HG03045 (cell line): ENCODE data around the gene NFX1.

Source experiments
- ATAC-seq: cut with Tn5 transposase; IDR thresholded peaks from one replicate; pipeline ENCODE4 v1.9.1; 2021; ENCODE audit warnings: mild to moderate bottlenecking, moderate library complexity; ENCODE audit not compliant: unreplicated experiment

NFX1 gene

DNA sequence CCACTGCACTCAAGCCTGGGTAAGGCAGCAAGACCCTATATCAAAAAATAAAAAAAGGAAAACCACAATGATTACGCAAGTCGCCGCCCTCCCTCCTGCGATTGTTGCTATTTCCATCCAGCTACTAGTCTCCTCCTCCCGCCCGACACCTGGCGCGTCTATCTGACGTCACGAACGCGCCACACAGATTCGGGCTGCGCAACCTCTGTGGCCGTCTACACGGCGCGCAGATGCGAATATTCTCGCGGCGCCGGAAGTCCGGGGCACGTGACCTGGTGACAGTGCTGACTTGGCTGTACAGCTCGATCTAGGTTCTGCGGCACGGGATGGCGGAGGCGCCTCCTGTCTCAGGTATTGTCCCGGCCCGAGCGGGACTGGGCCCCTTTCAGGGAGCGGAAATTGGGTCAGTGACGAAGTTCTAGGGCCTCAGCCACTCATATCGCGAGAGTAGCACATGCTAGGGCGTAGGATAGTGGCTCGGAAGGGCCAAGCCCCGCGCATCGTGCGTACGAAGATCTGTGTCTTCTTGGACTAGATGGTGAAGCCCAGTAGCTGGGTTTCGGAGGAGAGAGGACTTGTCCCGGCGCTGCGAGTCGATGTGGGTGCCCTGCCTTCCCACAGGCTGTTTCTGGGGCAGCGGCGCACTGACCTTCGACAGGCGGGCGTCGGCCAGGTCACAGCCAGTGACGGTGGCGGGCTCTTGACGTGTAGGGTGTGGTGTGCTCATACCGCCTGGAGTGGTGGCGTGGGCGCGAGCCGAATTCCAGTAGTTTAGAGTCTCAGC, at the start of gene NFX1:
Gene NFX1 (plus strand): TSS at position 270 of the 784 bp plus-strand sequence. CDS start 57 bp downstream, at position 327.
- peak; percentile 88 for ATAC-seq

DNA sequence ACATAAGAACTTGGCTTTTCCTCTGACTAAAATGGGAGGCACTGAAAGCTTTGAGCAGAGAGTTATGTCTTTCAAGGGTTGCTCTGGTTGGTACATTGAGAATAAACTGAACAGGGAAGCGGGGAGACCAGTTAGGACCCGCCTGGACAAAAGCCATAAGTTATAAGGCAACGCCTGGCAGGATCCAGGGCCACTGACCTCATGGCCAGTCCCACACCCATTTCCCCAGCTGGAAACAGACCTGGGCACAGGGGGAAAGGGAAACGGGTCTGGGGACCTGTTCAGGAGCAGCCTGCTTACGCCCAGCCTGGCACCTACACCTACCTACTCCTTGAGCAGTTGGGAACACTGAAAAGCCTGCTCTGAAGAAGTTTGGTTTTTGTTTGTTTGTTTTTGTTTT, 49.0 kb upstream of the NFX1 start:
- ATAC-seq = no peak

DNA sequence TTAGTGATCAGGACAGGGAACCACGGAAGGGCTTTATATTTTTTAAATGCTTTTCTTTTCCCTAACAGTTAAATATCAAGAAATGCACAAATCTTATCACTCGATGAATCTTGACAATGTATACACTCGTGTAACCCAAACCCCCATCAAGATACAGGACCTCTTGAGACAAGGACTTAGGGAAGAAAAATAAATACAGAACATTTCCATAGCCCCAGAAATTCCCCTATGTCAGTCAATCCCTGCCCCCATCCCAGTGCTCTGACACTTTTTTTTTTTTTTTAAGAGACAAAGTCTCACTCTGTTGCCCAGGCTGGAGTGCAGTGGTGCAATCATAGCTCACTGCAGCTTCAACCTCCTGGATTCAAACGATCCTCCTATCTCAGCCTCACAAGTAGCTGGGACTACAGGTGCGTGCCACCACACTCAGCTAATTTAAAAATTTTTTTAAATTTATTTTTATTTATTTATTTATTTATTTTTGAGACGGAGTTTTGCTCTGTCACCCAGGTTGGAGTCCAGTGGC, 47.6 kb upstream of the NFX1 start:
- no peak for ATAC-seq

DNA sequence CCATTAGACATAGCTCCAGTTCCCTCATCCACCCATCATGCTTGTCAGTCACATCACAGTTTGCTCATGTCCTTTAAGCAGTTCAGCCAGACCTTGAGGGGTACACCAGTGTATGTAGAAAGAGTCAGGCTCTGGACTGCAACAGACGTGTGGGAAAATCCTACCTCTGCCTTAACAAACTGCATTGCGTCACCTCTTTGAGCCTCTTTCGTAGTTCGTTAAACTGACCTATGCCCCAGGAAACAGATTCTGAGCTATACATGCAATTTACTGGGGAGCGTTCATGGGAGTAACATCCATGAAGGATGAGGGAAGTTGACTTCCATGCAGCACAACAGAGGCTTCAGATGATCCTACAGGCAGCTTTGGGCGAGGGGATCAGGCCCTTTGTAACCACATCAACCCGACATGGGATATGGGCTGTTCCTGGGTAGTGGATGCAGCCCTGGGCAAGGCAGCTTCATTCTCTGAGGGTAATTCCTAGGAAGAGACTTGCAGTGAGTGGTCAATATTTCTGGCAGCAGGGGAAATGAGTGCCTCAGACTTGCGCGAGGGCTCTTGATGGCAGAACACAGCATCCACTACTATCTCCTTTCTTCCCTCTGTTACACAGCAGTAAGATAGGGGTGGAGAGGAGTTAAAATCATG, 46.1 kb upstream of the NFX1 start:
- no peak for ATAC-seq

DNA sequence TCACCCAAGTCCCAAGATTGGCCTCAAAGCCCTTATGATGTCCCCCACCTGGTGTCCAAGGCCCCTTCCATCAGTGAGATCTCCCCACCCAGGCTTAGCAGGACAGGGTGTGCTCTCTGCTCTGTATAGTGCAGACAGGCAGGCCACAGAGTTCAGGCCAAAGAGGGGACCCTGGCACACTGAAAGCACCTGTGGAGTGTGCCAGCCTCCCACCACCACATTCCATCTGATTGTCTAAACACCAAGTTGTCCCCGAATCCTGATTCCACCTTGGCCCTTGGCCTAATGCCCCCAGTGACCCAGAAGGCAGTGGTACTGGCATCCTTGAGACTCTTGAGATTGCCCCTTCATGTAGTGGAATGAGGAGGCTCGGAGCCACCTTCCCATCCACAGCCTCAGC, 45.0 kb upstream of the NFX1 start:
- no peak for ATAC-seq

DNA sequence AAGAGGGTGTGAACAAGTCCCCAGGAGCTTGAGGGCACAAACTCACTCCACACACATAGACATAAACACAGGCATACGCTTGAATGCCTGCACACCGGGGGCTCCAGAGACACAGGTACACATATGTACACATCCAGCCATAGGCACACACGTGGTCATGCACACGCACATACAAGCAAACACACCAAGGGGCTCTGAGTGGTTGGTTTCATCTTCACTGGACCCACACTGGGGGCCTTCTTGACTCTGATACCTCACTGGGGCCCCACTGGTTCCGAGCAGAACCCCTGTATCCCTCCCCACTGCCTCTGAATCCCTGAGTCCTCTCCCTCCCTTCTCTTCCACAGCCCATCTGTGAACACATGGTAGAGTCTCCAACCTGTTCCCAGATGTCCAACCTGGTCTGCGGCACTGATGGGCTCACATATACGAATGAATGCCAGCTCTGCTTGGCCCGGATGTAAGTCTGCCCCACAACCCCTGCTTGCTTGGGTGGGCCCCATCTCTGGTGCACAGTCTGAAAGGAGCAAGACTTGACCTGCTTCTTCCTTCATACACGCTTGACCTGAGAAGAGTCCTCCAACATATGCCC, 44.0 kb upstream of the NFX1 start:
- no peak for ATAC-seq

DNA sequence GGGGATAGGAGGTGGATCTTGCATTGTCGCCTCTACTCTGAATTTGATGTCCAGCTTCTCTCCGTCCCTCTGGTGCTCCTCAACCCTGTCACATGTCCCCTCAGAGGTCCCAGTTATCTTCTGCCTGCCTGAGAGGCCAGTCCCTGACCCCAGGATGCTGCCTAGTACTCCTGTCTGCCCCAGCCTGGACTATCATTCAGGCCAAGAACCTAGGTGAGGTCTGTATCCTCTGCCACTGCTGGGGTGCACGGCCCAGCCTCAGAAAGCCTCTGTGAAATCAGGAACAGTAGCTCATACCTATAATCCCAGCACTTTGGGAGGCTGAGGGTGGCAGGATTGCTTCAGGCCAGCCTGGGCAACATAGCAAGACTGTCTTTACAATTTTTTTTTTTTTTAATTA, 41.7 kb upstream of the NFX1 start:
- ATAC-seq = no peak

DNA sequence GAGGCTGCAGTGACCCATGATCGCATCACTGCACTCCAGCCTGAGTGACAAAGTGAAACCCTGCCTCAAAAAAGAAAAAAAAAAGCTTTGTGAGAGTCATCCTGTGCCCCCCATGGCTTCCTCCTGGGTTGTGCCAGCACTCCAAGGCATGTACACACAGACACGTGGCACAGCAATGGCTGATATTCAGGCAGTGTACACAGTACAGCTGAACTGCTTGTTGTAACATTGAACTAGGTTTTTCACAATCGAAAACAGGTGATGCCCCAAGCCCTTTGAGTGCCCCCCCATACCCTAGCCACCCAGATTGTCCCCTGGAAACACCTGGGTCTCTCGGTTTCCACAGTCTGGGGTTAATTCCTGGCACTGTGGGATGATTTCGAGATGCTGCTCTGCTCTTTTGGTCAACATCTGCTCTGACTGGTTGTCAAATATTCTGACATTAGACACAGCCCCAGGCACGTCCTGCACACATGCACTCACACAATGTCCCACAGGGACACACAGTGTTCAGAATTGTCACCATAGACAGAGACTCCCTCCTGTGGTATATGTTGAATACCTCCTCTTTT, 41.1 kb upstream of the NFX1 start:
- peak; percentile 52 for ATAC-seq

DNA sequence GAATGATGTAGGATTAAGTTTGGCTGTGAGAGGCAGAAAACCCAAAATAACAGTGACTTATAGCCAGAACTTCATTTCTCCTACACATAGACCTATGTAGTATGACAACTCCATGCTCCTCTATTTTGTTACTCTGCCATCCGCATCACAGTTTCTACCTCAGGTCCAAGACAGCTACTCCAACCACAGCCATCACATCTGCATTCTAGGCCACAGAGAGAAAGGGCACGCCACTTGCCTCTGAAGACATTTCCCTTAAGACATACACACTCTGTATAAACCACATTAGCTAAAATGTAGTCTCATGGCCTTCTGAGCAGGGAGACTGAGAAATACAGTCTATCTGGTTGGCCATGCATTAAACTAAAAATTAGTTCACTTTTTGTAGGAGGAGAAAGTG, 40.3 kb upstream of the NFX1 start:
- no peak for ATAC-seq

DNA sequence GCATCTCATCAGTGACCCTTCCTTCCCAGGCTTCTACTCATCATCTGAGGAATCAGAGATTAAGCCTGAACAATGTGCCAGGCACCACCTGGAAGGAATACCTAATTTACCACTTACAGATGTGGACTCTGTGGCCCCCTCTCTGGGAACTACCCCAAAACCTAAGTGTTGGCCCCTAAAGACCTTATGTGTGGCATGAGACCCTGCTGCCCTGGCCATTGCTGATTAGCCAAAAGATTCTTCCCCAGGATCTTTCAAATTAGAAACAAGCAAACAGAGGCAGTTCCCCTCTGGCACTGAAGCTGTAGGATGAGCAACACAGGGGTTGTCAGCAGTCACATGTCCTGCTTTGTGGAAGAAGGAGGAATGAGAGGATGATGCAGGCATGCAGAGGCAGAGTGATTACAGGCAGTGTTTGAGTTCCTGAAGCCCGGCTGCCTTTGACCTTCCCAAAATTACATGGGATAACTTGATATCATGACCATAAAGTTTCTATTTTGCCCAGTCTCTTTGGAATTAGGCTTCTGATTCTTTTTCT, 39.8 kb upstream of the NFX1 start:
- no peak for ATAC-seq

DNA sequence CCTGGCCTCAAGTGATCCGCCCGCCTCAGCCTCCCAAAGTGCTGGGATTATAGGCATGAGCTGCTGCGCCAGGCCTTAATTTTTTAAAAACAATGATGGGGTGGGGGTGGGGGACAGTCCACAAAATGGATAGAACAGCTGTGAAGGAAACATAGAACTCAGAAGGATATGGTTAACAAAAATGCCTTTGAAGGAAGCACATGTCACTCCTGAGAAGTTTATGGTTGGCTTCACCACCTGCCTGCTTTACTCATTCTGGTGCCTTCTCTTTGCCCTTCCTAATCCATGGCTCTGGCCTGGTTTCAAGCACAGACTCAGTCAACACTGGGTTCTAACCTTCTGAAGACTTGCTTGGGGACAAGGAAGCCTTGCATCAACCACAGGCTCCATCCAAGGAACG, 36.1 kb upstream of the NFX1 start:
- ATAC-seq = no peak

DNA sequence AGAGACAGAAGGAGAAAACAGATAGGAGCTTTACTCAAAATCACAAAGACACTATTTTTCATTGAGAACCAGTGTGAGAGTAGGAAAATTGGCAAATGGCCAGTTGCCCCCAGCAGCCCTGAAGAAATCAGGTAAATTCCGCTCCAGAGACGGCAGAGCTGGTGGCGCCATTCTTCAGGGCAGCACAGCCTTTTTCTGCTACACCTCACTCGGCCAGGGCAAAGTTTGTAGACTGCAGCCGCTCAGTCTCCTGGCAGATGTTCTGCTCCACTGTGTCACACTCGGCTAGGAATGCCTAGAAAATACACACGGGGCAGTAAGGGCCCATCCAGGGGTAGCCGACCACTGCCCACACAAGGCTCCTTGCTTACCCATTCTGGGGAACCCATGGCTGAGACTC, 35.3 kb upstream of the NFX1 start:
- no peak for ATAC-seq

DNA sequence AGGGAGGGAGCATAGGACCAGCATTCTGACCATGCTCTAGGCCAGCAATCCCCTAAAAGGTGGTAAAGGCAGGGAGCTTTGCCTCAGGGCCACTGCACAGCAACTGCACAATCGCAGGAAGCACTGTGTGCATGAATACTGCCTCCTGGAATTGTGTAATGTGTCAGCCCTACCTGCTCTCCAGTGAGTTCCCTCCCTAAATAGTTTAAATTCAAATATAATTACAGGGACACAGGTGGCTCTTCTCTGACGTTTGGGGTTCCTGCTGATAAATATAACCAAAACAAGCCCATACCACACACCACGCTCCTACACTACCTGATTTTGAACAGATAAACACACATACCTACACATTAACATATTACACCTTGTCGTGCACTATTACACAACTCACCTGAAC, 34.8 kb upstream of the NFX1 start:
- no peak for ATAC-seq

DNA sequence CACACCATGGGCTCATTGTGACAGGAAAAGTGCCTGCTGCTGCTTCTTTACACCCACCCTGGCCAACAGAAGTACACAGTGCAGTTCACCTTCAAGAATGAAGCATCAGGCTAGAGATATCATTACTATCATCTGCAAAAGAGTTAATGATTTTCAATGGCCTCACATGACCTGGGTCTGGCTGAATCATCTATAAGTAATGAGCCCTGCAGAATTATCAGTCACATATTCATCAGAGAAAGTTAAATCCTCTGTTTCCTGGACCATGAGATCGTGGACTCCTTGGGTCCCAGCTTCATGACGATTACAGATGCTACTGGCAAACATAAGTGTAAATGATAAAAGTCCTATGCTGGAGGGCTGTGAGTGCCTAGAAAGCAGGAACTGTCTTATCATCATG, 34.1 kb upstream of the NFX1 start:
- ATAC-seq = no peak

DNA sequence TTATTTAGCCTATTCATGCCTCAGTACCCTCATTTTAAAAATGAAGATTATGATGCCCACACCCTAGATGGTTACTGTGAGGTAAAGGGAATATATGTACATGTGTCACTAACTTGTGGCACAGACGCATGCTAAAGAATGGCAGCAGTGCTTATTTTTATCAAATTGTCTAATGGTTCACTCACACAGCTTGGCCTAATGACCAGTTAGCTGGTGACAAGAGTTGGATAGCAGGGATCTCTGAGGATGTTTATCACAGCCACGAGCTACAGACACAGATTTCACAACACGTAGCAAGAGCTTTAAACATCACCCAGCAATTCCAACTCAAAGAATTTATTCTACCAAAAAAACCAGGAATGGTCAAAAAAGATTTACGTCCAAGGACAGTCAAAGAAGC, 33.0 kb upstream of the NFX1 start:
- no peak for ATAC-seq

DNA sequence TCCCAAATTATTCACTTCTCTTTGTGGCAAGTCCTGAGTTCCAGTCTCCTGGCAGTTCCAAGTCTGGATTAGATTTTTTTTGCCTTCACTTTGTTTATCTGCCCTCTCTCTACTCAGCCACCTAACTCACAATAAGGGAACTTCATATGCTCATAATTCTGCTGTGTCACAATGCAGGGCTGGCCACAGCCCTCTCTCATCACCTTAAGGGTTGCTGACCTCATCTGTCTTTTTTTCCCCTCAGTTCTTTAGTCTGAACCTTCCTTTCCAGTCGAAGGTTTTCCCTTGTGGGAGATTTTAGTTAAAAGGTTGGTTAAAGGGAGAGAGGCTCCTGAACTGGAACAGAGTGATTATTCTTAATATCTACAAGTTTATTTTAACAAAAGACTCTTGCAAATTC, 29.9 kb upstream of the NFX1 start:
- ATAC-seq = no peak

DNA sequence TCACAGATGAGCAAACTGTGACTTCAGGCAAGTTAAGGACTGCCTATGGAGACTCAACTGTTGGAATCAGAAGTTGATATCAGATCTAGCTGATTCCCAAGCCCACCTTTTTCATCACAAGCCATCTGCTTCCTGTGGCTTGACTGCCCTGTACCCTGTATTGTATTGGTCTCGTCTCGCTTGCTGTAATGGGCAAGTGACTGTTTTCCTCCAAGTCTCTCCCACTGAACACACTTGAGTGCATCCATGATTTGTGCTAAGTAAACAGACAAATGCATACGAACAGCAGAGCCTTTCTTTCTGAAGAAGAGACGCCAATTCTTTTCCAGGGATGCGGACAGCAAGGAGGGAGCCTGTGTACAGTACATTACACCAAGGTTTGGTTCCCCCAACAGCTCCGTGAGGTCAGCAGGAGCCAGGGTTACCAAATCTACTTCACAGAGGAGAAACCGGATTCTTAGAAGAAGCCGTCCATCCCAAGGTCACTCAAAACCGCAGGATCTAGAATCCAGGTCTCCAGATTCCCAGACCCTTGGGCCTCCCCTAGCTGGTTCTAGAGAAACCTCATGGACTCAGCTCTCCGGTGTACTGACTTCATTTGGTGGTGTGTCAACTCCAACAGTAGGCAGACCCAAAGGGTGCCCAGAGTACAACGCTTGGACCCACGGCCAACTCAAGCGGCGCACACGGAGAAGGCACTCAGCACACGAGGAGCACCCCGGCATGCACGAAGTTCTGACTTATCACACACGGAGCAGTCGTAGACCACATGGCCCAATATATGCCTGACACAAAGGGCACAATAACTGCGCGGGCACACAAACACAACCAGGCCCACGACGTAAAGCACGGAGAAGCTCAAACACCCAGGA, 26.9 kb upstream of the NFX1 start:
- peak; percentile 7 for ATAC-seq

DNA sequence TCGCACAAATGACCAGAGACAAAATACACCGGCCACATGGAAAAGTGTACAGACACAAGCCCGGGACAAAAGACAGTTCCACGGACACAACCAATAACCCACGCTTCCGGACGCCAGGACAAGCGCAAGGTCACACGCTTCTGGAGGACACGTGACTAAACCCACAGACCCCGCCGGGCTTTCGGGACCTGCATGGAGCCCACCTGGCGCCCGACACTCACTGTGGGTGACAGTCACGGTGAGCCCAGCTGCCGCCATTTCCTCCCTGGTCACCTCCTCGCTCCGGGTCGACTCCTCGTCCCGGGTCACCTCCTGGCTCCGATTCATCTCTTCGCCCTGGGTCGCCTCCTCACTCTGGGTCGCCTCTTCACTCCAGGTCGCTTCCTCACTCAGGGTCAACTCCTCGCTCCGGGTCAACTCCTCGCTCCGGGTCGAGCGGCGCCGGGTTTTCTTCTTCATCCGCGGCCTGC, 26.3 kb upstream of the NFX1 start:
- ATAC-seq = peak; percentile 38

DNA sequence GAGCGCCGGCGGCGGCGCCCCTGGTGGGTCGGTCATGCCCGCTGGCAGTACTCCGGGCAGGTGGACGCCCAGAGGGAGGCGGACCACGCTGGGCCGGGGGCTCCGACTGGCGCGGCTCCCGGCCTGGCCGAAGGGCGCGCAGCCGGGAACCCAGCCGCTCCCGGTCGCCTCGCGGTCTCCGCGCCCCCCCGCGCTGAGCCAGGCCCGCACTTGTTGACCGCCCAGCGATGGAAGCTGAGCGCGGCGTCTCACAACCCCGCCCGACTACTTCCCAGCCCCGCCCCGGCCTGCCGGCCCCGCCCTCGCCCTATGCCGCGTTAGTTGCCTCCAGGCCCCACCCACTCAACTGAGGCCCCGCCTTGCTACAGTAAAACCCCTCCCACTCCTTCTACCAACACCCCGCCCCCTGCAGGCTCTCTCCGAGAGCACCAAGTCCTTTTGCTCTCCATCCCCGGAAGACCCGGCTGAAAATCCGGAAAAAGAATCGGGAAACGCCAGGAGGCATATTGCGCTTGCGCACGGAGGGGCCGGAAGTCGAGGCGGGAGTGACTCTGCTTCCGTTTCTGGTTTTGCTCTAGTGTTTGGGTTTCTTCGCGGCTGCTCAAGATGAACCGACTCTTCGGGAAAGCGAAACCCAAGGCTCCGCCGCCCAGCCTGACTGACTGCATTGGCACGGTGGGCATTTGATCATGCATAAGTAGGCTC, 25.7 kb upstream of the NFX1 start, which contains the start of the genes BAG1 and CHMP5:
Gene BAG1 (minus strand): TSS at position 236 of the 705 bp plus-strand sequence.
Gene CHMP5 (plus strand): TSS at position 577 of the 705 bp plus-strand sequence. CDS start 30 bp downstream, at position 607.
- ATAC-seq = peak; percentile 85
